Epithelial cell of prostate (primary cell): ENCODE data around the gene FBXW2.
A peak's percentile ranks its signal among the peaks of the same experiment; 100 is the strongest.

Experiments
- DNase-seq: peaks from one replicate; pipeline ENCODE4 v3.0.0-alpha.2; 2011; ENCODE audit warnings: low read depth, low spot score
- H3K27ac ChIP-seq: fragments of 450-650 bp; 2 replicates; pipeline ENCODE4 v1.5.1; 2017; ENCODE audit warnings: mild to moderate bottlenecking

The FBXW2 gene

DNA sequence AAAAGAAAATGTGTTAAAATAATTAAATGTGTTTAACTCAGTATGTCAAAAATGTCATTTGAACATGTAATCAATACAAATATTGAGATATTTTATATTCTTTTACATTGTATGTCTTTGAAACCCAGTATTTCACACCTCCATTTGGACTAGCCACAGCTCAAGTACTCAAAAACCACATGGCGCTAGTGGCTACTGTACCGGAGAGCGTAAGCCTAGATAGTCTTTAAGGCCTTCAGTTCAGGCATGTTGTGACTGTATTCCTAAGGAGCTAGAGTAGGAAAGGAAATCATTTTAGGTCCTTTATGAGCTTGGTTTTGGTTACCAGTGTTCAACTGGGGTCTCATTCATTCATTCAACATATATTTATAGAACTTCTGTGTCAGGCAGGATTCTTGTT is 12.8 kb downstream of the FBXW2 start:
- DNase-seq: no peak
- H3K27ac ChIP-seq: no peak overlapping the region

DNA sequence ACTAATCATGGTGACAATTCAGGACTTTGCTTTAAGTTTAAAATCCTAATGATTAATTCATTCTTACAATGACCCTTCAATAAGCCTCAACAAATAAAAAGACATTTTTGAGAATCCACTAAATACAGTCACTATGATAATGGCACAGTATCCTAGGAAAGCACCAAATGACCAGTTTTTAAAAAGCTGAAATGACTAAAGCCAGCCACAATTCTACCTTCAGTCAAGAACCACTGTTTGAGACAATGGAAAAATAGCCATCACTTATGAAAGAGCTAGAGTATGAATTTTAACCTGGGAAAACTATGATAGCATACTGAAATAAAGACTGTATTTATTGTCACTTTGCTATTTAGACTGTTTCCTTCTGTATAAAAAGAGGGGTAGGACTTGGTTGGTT is 14.0 kb downstream of the FBXW2 start:
- peak overlapping the region; percentile 40 for H3K27ac ChIP-seq
- no peak for DNase-seq

- DNase-seq: no peak
- peak overlapping the region; percentile 40 for H3K27ac ChIP-seq
These were observed 14.5 kb downstream of the FBXW2 start for GRCh38 chr9:120778758-120779157.

- DNase-seq: no peak
- peak overlapping the region; percentile 80 for H3K27ac ChIP-seq
These were observed 16.0 kb downstream of the FBXW2 start for GRCh38 chr9:120777229-120777628.

GRCh38 chr9:120776788-120777187 is 16.4 kb downstream of the FBXW2 start:
- peak overlapping the region; percentile 80 for H3K27ac ChIP-seq
- no peak for DNase-seq

GRCh38 chr9:120775859-120776258 is 17.4 kb downstream of the FBXW2 start:
- peak overlapping the region; percentile 80 for H3K27ac ChIP-seq
- peak; percentile 91 for DNase-seq

- DNase-seq: no peak
- H3K27ac ChIP-seq: no peak overlapping the region
These were observed 18.5 kb downstream of the FBXW2 start for GRCh38 chr9:120774719-120775118.

DNA sequence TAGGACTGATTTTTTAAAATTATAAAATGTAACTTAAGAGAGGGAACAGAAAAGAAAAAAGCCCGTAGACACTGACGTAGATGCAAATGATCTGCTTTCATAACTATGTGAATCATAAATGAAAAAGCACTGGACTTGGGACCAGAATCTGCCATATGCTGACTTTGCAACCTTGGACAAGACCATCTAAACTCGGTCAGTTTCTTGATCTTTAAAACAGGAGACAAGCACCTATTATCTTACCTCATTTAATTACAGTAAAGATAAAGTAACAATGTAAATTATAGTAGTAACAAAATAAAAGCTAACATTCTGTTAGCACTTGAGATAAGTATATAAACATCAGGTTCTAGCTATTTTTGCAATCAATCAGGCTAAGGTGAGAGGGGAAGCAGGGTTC is 20.0 kb downstream of the FBXW2 start:
- no peak for DNase-seq

DNA sequence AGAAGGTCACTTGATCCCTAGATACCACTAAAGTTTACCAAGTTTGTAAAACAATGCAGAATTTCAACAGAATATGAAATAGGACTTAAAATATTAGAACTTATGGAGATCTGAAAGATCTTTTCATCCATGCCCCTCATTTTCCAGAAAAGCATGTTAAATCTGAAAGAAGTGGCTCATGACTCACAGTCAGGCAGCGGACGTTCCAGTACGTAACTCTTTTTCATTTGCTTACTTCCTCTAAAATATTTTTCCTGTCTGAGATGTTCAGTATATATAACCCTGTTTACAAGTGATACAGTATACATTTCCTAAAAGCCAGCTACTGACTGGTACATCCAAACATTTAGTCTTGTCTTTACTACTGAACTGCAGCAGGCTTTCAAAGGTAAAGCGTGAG is 22.3 kb downstream of the FBXW2 start:
- no peak for DNase-seq
- H3K27ac ChIP-seq: no peak overlapping the region

More for the DNA sequence above, 20.0 kb downstream of the FBXW2 start:
- H3K27ac ChIP-seq: no peak overlapping the region

GRCh38 chr9:120768886-120769285 is 24.3 kb downstream of the FBXW2 start:
- no peak for DNase-seq
- H3K27ac ChIP-seq: no peak overlapping the region

DNA sequence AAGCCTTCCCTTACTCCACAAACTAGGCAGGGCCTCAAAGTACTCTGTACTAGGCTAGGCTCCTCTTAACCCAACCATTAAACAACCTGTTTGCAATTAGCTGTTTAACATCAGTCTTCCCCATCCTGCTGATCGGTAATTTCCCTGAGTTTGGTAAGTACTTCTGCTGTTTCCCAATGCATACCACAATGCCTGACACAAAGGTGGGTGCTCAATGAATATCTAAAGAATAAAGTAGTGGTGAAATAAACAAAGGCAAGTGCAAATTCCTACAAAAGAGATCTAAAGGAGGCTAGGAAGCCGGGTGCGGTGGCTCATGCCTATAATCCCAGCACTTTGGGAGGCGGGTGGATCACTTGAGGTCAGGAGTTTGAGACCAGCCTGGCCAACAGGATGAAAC is 25.0 kb downstream of the FBXW2 start:
- DNase-seq: no peak
- peak overlapping the region; percentile 37 for H3K27ac ChIP-seq

GRCh38 chr9:120767451-120767850 is 25.8 kb downstream of the FBXW2 start:
- peak; percentile 53 for DNase-seq
- peak overlapping the region; percentile 37 for H3K27ac ChIP-seq

GRCh38 chr9:120765910-120766425 is 27.2 kb downstream of the FBXW2 start:
- no peak for DNase-seq
- H3K27ac ChIP-seq: no peak overlapping the region

DNA sequence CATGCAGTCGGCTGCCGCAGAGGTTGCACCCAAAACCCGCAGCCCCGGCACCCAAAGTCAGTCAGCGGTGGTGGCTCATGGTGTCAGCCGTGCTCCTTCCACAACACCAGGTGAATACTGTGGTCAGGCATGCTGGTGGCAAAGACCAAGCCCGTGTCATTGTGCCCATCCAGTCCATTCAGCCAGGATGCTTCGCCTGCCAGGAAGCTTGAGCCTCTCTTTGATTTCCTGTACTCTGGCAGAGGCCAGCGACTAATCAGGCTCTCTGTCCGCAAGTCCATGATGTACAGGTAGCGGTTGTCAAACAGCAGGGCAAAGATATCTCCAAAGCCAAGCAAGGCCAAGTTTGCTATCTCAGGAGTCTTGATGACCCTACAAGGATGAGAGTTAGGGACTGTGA is 28.7 kb downstream of the FBXW2 start:
- no peak overlapping the region for H3K27ac ChIP-seq
- no peak for DNase-seq

- H3K27ac ChIP-seq: no peak overlapping the region
- DNase-seq: no peak
These were observed 32.2 kb downstream of the FBXW2 start for GRCh38 chr9:120761006-120761405.

DNA sequence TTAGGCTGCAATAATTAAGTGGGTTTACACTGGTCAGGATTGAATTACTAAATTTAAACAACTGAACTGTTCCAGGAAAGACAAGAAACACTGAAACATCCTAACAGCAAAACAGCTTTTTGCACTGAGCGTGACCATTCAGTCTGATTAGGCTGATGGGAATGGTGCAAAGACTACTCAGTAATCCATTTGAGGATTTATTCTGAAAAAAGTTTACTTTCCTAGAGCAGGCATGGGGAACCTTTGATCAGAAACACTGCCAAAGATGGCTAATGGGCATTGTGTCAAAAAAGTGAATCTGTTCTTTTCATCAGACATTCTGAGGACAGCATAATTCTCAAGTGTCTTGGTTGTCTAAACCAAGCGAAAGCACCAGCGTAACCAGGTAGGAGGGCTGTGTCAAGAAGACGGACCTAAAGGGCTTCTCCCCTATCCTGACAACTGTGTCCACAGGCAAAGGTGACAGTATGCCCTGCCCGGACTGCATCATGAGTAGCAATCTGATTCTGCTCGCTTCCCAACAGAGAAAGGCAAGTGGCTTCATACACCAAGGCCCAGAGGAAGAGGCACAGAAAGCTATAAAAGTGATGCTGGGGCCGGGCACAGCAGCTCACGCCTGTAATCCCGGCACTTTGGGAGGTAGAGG is 33.3 kb downstream of the FBXW2 start:
- DNase-seq: no peak
- no peak overlapping the region for H3K27ac ChIP-seq

DNA sequence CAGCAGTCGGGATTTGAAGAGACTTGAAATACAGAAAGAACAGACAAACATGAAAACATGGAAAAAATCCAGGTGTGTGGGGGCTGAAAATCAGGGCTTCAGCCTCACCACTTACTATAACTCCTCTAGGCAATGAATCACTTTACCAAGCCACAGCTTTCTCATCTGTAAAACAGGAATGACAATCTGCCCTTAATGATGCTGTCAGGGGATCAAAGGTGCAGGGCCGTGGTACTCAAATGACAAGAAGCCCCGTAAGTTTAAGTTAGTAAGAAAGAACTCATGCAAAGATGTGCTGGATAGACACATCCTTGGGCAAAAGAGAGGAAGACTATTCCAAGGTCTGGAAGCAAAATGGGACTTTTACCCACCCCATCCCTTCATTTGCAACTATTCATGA is 34.7 kb downstream of the FBXW2 start:
- no peak overlapping the region for H3K27ac ChIP-seq
- no peak for DNase-seq

DNA sequence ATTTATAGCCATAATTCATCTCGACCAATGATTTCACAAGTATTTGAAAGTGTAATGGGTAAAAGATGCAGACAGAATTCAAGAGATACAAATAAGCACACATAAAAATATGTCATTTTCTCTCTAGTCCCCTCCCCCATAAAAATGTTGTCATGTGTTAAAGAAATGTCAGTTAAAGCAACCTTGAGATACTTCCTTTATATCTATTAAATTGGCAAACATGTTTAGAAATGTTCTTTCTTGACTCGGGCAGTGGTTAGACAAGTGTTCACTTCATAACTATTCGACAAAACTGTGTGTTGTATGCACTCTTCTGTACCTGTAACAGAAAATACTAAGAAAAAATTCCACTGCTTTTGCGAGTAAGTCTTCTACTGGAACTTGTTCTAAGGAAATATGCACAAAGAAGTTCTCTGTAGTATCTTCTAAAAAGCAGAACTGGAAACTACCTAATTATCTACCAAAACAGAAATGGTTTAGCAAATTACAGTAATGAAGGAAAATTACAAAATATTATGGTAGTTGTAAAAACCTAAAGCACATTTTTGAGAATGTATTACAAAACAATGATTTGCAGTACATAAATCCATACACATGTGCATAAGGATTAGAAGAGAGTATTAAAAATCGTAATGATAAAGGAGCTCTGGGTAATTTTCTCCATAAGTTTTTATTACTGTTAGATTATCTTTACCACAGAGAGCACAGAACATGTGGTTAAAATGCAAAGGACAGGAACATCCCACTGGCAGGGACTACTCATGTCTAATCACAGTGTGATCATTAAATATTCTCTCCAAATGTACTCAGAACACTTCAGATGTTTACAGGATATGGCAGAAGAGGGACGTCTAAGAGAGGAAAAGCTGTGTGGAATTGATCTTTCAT is 35.9 kb downstream of the FBXW2 start:
- H3K27ac ChIP-seq: peak overlapping the region; percentile 3
- DNase-seq: no peak

DNA sequence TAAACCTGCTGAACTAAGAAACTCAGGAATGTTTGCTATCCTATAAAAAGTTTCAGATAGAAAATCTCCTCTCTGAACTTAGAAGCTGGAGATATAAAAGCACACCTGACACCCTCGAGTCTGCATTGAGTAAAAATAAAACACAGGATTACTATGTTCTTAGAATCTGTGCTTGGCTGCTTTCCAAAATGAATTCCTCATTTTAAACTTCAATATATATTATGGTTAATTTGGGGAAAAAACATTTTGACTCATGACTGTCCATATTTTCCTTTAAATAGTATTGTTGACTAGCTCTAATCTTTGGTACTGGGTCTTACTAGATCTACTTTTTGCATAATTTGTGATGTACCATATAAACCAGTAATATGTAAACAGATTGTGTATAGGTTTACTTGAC is 36.7 kb downstream of the FBXW2 start:
- H3K27ac ChIP-seq: no peak overlapping the region
- no peak for DNase-seq

- DNase-seq: no peak
These were observed 37.3 kb downstream of the FBXW2 start for GRCh38 chr9:120755810-120756434.

GRCh38 chr9:120755044-120755443 is 38.2 kb downstream of the FBXW2 start:
- no peak overlapping the region for H3K27ac ChIP-seq
- DNase-seq: no peak

More at GRCh38 chr9:120755810-120756434, 37.3 kb downstream of the FBXW2 start:
- no peak overlapping the region for H3K27ac ChIP-seq
